Bronchial epithelial cell (primary cell): ENCODE measurements around the gene ULK4. TPM values are rescaled to one million over a fixed set of nuclear protein-coding genes. Genes with fewer than 3 reads are reported as not detected.

Experiments
- DNase-seq: peaks from one replicate; pipeline ENCODE4 v3.0.0-alpha.2; 2010; ENCODE audit warnings: low read depth
- FAIRE-seq: peaks from 2 replicates; lab custom pipeline; 2011; peaks lifted over from hg19 to GRCh38; lab: Jason Lieb, UNC
- H3K27me3 ChIP-seq: 2 replicates; pipeline ENCODE4 v1.5.1; 2011; ENCODE audit warnings: low read length; ENCODE audit not compliant: control insufficient read depth, insufficient read depth
- H3K36me3 ChIP-seq: 2 replicates; pipeline ENCODE4 v1.5.1; 2011; ENCODE audit warnings: low read length; ENCODE audit not compliant: control insufficient read depth, insufficient read depth
- H3K4me3 ChIP-seq: 2 replicates; pipeline ENCODE4 v1.5.1; 2011; ENCODE audit warnings: mild to moderate bottlenecking, low read depth, low read length, control low read depth
- total RNA-seq: library from RNA; depleted of rRNA; stranded (reverse); fragments of >200 nt; gene quantifications from 2 replicates; pipeline ENCODE4 v1.2.1, GENCODE V29; 2014
- TF ChIP-seq, protein P1 (sequence below): IDR thresholded peaks from 2 replicates; pipeline ENCODE4 v1.5.1; 2011; ENCODE audit warnings: mild to moderate bottlenecking, moderate library complexity, low read length, control low read depth, inconsistent platforms; ENCODE audit not compliant: insufficient read depth, severe bottlenecking

The ULK4 gene
- total RNA-seq, 1 donor from 2014 or later: 3.9 TPM

DNA sequence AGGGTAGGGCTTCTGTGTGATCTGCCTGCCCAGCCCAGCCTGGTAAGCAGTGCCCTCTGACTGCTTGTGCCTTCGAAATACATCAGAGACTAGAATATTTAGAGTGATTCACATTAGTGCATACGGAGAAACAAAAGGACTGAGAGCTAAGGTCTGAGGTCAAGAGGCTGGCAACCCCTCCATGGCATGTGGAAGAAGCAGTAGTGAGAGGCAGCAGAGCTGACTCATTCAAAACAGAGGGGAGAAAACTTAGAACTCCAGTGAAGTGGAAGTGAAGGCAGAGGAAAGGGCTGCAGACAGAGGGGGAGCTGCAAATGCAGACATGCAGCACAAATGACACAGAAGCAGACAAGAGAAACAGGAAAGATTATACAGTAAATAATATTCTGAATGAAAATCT lies 61.6 kb downstream of the ULK4 start:
- Histone ChIP-seq H3K36me3 (no peaks in the 10 kb centered on the region), H3K27me3 (no peaks in the 10 kb centered on the region), H3K4me3 (no peak overlapping the region)
- TF ChIP-seq, protein P1, sequence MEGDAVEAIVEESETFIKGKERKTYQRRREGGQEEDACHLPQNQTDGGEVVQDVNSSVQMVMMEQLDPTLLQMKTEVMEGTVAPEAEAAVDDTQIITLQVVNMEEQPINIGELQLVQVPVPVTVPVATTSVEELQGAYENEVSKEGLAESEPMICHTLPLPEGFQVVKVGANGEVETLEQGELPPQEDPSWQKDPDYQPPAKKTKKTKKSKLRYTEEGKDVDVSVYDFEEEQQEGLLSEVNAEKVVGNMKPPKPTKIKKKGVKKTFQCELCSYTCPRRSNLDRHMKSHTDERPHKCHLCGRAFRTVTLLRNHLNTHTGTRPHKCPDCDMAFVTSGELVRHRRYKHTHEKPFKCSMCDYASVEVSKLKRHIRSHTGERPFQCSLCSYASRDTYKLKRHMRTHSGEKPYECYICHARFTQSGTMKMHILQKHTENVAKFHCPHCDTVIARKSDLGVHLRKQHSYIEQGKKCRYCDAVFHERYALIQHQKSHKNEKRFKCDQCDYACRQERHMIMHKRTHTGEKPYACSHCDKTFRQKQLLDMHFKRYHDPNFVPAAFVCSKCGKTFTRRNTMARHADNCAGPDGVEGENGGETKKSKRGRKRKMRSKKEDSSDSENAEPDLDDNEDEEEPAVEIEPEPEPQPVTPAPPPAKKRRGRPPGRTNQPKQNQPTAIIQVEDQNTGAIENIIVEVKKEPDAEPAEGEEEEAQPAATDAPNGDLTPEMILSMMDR: no peak
- no peak for FAIRE-seq
- DNase-seq: peak; percentile 20

DNA sequence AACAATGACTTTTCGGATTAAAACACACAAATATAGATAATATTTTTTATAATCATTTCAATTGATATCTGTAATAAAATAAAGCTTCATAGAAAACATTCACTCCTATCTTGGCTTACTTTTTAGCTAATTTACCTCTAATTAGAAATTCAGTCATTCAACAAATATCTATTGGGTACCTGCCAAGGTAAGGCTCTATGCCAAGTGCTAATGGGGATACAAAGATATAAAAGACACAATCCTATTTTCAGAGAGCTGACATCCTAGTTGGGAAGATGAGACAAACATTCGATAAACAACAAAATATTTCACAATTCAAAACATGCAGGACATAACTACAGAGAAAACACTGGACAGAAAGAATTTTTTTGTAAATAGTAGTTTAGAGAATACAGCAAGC lies 63.3 kb downstream of the ULK4 start:
- TF ChIP-seq, protein P1: no peak
- no peak for FAIRE-seq
- DNase-seq: no peak
- H3K36me3 ChIP-seq: no peaks in the 10 kb centered on the region
- H3K27me3 ChIP-seq: no peaks in the 10 kb centered on the region
- no peak overlapping the region for H3K4me3 ChIP-seq

DNA sequence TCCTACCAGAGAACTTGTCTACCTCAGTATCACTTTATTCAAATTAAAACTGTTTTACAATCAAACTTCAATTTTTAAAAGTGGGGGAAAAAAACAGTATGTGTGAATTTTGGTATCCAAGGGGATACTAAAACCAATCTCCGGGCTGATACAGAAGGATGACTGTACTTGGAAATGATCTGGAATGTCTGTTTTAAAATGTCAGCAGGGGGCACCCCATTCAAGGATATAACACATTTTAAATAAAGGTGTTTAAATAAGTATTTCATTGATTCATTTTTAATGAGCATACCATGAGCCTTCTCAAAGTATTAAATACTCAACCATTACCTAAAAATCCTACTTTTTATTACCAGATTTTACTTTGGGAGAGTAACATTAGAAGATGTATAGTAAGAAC lies 67.9 kb downstream of the ULK4 start:
- FAIRE-seq (no peak), DNase-seq (peak; percentile 62)
- Histone ChIP-seq H3K27me3 (no peaks in the 10 kb centered on the region), H3K36me3 (no peaks in the 10 kb centered on the region), H3K4me3 (no peak overlapping the region)
- TF ChIP-seq, protein P1: no peak

DNA sequence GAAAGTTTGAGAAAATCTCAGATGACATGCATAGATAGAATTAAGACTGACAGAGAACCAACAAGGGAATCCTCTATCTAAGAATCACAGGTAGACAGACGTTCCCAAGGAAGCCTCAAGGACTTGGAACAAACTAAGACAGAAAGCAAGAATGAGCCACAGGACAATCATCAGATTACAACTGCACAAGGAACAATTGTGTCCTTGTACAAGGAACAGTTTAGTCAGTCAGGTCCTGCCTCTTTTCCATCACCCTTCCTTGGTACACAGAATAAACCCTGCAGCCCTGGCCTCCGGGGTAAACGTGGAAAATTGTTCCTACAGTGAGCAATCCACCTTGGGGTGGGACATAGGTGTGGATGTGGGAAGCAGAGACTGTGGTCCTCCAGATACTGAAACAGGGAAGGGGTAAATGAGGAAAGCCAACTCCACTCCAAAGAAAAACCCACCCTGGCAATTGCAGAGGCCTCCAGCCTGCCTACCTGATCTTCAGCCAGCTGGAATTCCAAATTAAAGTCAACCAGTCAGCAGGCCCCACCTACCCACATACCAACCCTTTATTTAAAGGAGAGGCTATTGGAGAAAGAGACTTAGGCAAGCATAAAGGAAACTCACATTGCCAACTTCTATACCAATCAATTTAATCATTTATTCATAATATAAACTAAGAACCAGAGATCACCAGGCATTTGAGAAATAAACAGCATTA lies 73.4 kb downstream of the ULK4 start:
- TF ChIP-seq, protein P1: no peak
- DNase-seq: no peak
- FAIRE-seq: peak; percentile 23
- no peaks in the 10 kb centered on the region for H3K27me3 ChIP-seq
- H3K4me3 ChIP-seq: no peak overlapping the region
- no peaks in the 10 kb centered on the region for H3K36me3 ChIP-seq

DNA sequence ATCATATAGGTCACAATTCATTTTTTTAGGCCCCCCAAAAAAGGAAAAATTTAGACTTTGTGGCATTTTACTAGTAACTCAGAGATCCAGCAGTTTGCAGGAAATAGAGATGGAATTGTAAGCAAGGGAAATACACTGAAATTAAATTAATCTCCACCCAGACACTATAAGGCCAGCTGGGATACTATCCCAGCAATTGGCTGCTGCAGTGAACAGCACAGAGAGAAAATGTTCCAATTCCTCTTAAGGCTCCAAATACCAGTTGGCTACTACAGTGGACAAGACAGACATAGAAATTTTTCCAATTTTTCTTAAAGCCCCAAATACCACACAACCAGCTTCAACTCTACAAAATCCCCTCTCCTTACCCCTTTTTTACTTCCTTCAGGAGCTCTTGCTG lies 78.9 kb downstream of the ULK4 start:
- Histone ChIP-seq H3K27me3 (no peaks in the 10 kb centered on the region), H3K4me3 (no peak overlapping the region), H3K36me3 (no peaks in the 10 kb centered on the region)
- DNase-seq (no peak), FAIRE-seq (no peak)
- TF ChIP-seq, protein P1: no peak
